Heart left ventricle (tissue), 16 donors: ENCODE measurements around the gene PANK2. TPM values are rescaled to one million over a fixed set of nuclear protein-coding genes. Genes with fewer than 3 reads are reported as not detected.

Source experiments
- ATAC-seq, 4 donors: fragments of 200-7000 bp; cut with Tn5 transposase; one replicate each; pipeline ENCODE4 v1.9.1; 2020 to 2022; ENCODE audit warnings: moderate library complexity in 4 of 4, mild to moderate bottlenecking in 3 of 4, moderate number of reproducible peaks in 1 of 4
- DNase-seq, 5 donors: peaks; one replicate each; pipeline ENCODE4 v3.0.0-alpha.2; 2020
- H3K27ac ChIP-seq, 12 donors: fragments of 200-600 bp; sonication (generic) in 4 of 12; one replicate each; pipeline versions ENCODE4 v1.5.0 to v1.8.0; 2016 to 2022; ENCODE audit warnings: mild to moderate bottlenecking in 2 of 12
- H3K27me3 ChIP-seq, 9 donors: fragments of 200-600 bp; sonication (generic) in 2 of 9; one replicate each; pipeline versions ENCODE4 v1.5.1 to v1.8.0; 2016 to 2022; ENCODE audit warnings: mild to moderate bottlenecking in 3 of 9
- H3K36me3 ChIP-seq, 9 donors: fragments of 200-600 bp; sonication (generic) in 2 of 9; one replicate each; pipeline versions ENCODE4 v1.5.0 to v1.8.0; 2018 to 2022; ENCODE audit warnings: mild to moderate bottlenecking in 2 of 9
- H3K4me1 ChIP-seq, 12 donors: fragments of 200-600 bp; sonication (generic) in 4 of 12; one replicate each; pipeline versions ENCODE4 v1.5.0 to v1.8.0; 2016 to 2022; ENCODE audit warnings: mild to moderate bottlenecking in 3 of 12
- H3K4me3 ChIP-seq, 12 donors: fragments of 200-600 bp; sonication (generic) in 4 of 12; one replicate each; pipeline versions ENCODE4 v1.5.0 to v1.8.0; 2017 to 2022; ENCODE audit warnings: mild to moderate bottlenecking in 9 of 12, moderate library complexity in 4 of 12
- H3K9me3 ChIP-seq, 12 donors: fragments of 200-600 bp; sonication (generic) in 4 of 12; one replicate each; pipeline versions ENCODE4 v1.5.0 to v1.8.0; 2016 to 2022; ENCODE audit warnings: mild to moderate bottlenecking in 1 of 12
- POLR2A ChIP-seq, 2 donors: fragments of 450-650 bp; IDR thresholded peaks; one replicate each; pipeline ENCODE4 v1.6.1; 2017; ENCODE audit warnings: antibody characterized with exemption in 2 of 2, mild to moderate bottlenecking in 2 of 2, moderate library complexity in 2 of 2
- WGBS, 4 donors: extraction: QIAGEN DNeasy Blood & Tissue Kit in 2 of 4; methylation state at CpG; one replicate each; pipeline versions ENCODE4 v1.1.5 to v1.1.7; 2013 to 2018; 5-methylcytosine and 5-hydroxymethylcytosine counted together
- intact Hi-C, 10 donors: fragments of 100-400 bp; cut with DNase I; formaldehyde crosslinking; loops; one replicate each; pipeline versions ENCODE4 v1.11.1 to v1.14.2; 2022
- polyA plus RNA-seq, 2 donors: library from polyadenylated mRNA; stranded (reverse); fragments of 200-250 nt; gene quantifications; one replicate each; pipeline ENCODE4 v1.2.3, GENCODE V29; 2013
- total RNA-seq, 9 donors: library from RNA; depleted of rRNA in 2 of 9; stranded (reverse); fragments of >200 nt in 2 of 9; fragmentation: NEBNext Ultra II Directional in 3 of 9; extraction: Animal tissue kit (Norgen Biotek cat#: 25700) in 3 of 9; gene quantifications; one replicate each; pipeline versions ENCODE4 v1.1.0 to v1.2.4, GENCODE V29; 2016 to 2023
- TF ChIP-seq, protein P1 (sequence below), 12 donors: fragments of 200-600 bp; sonication (generic) in 4 of 12; IDR thresholded peaks; one replicate each; pipeline versions ENCODE4 v1.5.0 to v1.8.0; 2018 to 2022; ENCODE audit warnings: antibody characterized with exemption in 12 of 12, mild to moderate bottlenecking in 5 of 12
- donor health status: ischemic (EF 13 %, LVEDD 7.1; RV severe dilation, severe dysfunction).
- donor health status: healthy with polysubstance abuse.
- donor health status: DM: no; HTN: yes; CAD: no.
- donor health status: DM: no; HTN: no; CAD: no.
- donor health status: ischemic (EF 25% LVEDD 6.9; RV normal size, moderate dysfunction).
- donor health status: ischemic (EF 25% LVEDD 5.7; RV mildly dilated, moderate dysfunction).
- donor health status: healthy.
- donor health status: DM: yes; HTN: yes; CAD: no.
- donor health status: ischemic (EF 35%, LVEDD 5.7; RV mildly dilated, moderate dysfunction).
- donor health status: nonischemic (EF 11% LVEDD 7.7; RV severe dilation, severe dysfunction).
- donor health status: DM: yes; HTN: yes; CAD: no.
- donor health status: PGD.
- donor health status: ischemic (EF 29% LVEDD 5.4; RV normal size, mild dysfunction).
- donor health status: nonischemic (EF 23%, LVEDD 6.1; RV moderate dilation, normal function).

Gene PANK2
- total and polyA plus RNA-seq, 11 donors, result 13.9 to 28.9 (median 18.1) TPM

- WGBS, 4 donors, result 46 to 60% (median 53%) methylated on average over 10 of the region's 10 CpGs
- TF ChIP-seq POLR2A (IDR thresholded peaks at IDR 0.05), result no peak
- TF ChIP-seq, protein P1, sequence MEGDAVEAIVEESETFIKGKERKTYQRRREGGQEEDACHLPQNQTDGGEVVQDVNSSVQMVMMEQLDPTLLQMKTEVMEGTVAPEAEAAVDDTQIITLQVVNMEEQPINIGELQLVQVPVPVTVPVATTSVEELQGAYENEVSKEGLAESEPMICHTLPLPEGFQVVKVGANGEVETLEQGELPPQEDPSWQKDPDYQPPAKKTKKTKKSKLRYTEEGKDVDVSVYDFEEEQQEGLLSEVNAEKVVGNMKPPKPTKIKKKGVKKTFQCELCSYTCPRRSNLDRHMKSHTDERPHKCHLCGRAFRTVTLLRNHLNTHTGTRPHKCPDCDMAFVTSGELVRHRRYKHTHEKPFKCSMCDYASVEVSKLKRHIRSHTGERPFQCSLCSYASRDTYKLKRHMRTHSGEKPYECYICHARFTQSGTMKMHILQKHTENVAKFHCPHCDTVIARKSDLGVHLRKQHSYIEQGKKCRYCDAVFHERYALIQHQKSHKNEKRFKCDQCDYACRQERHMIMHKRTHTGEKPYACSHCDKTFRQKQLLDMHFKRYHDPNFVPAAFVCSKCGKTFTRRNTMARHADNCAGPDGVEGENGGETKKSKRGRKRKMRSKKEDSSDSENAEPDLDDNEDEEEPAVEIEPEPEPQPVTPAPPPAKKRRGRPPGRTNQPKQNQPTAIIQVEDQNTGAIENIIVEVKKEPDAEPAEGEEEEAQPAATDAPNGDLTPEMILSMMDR (IDR thresholded peaks at IDR 0.05), result no peak
- peak in 3 of 4 donors; percentile 5 to 30 (median 8) for ATAC-seq
- H3K9me3 ChIP-seq, result no peaks in the 10 kb centered on the region
- H3K4me1 ChIP-seq, result peaks cover 0 to 97% (median 34%) of the 10 kb centered on the region in 12 donors
- H3K27ac ChIP-seq, result peak overlapping the region in 4 of 12 donors; percentile 6 to 52 (median 24)
- intact Hi-C loops, result no loop called here
- DNase-seq, result no peak
- no peak overlapping the region for H3K4me3 ChIP-seq
- H3K36me3 ChIP-seq, result peaks cover 0 to 31% (median 29%) of the 10 kb centered on the region in 9 donors
- H3K27me3 ChIP-seq, result no peaks in the 10 kb centered on the region
Observed at GRCh38 chr20:3927486-3928291, 38.5 kb downstream of the PANK2 start.

DNA sequence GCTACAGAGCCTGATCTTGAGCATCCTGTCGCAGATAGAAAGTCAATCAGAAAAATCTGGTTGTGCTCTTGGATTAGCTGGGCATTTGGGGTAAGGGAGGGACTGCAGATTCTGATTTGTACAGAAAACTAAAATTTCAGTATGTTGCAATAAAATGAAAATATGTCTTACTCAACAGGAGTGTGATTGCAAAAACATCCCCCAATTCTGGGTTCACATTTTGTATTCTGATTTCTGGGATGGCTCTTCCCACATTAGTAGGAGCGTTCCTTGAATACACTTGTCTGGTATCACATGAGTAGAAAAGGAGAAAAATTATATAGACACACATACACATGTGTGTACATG, 40.5 kb downstream of the PANK2 start:
- Histone ChIP-seq H3K27me3 (no peaks in the 10 kb centered on the region), H3K4me1 (peaks cover 7 to 90% (median 45%) of the 10 kb centered on the region in 12 donors), H3K4me3 (no peak overlapping the region), H3K27ac (no peak overlapping the region), H3K36me3 (peaks cover 0 to 20% (median 9%) of the 10 kb centered on the region in 9 donors), H3K9me3 (no peaks in the 10 kb centered on the region)
- no peak for TF ChIP-seq POLR2A (IDR thresholded peaks at IDR 0.05)
- TF ChIP-seq, protein P1 (IDR thresholded peaks at IDR 0.05), result no peak
- intact Hi-C loops, result loop anchor here in 2 of 10 donors (5.0 kb wide), 2 partner anchors 37 to 42 kb away; partner anchors contain the start of gene PANK2 (in 1 of the 2)
- no peak for ATAC-seq
- no peak for DNase-seq
- 94 to 99% (median 95%) methylated on average over 2 of the region's 2 CpGs for WGBS, 4 donors

- Histone ChIP-seq H3K4me1 (peaks cover 8 to 92% (median 52%) of the 10 kb centered on the region in 12 donors), H3K27ac (peak overlapping the region in 1 of 12 donors; percentile 13)
- ATAC-seq, result no peak
Observed at GRCh38 chr20:3930265-3931206, 41.3 kb downstream of the PANK2 start.

More at GRCh38 chr20:3930265-3931206, 41.3 kb downstream of the PANK2 start:
- Histone ChIP-seq H3K27me3 (no peaks in the 10 kb centered on the region), H3K4me3 (no peak overlapping the region), H3K36me3 (peaks cover 0 to 12% (median under 1%) of the 10 kb centered on the region in 9 donors), H3K9me3 (no peaks in the 10 kb centered on the region)
- intact Hi-C loops, result loop anchor here in 2 of 10 donors (5.0 kb wide), 2 partner anchors 38 to 43 kb away; partner anchors contain the start of gene PANK2 (in 1 of the 2)
- WGBS, 4 donors, result 74 to 79% (median 77%) methylated on average over 6 of the region's 6 CpGs
- no peak for DNase-seq
- TF ChIP-seq POLR2A (IDR thresholded peaks at IDR 0.05), result no peak
- TF ChIP-seq, protein P1 (IDR thresholded peaks at IDR 0.05), result no peak
